HCT116 (cell line): ENCODE measurements around the gene COX11. TPM values are rescaled to one million over a fixed set of nuclear protein-coding genes. Genes with fewer than 3 reads are reported as not detected.

ENCODE experiments used
- ATAC-seq: fragments of 200-7000 bp; cut with Tn5 transposase; 2 replicates; pipeline ENCODE4 v1.9.1; 2020; ENCODE audit warnings: mild to moderate bottlenecking, moderate library complexity
- BruUV-seq: library from RNA; stranded (reverse); fragments of 400-500 nt; replicated peaks from 2 replicates; lab custom pipeline; 2021; lab: Mats Ljungman, UMichigan
- CTCF ChIA-PET: fragments of 300-600 bp; sonication (Branson Sonifier 250); formaldehyde crosslinking; loops from one replicate; lab custom pipeline; 2021; ENCODE audit warnings: antibody characterized with exemption; lab: Charles Lee
- POLR2A ChIA-PET: fragments of 300-600, 350-600 bp; sonication (Branson Sonifier 250); formaldehyde crosslinking; loops from one replicate; lab custom pipeline; 2021; ENCODE audit warnings: antibody characterized with exemption; lab: Charles Lee
- RAD21 ChIA-PET, 2 experiments: fragments of 300-600 bp; sonication (Branson Sonifier 250); formaldehyde crosslinking; loops; one replicate each; lab custom pipeline; 2023; ENCODE audit warnings: low total read pairs in 2 of 2; ENCODE audit not compliant: uncharacterized antibody in 2 of 2, unreplicated experiment in 2 of 2, low non-redundant PET in 1 of 2; lab: Charles Lee
- DNase-seq: peaks from one replicate; pipeline ENCODE4 v3.0.0-alpha.2; 2010; ENCODE audit warnings: low read depth, low spot score
- H2AFZ ChIP-seq: fragments of 200-600 bp; shearing (Covaris generic), sonication (generic); 2 replicates; pipeline ENCODE4 v1.6.1; 2017; ENCODE audit warnings: low read depth, mixed run types, mixed read lengths, antibody characterized with exemption, low read length; ENCODE audit not compliant: poor library complexity, severe bottlenecking
- H3K27ac ChIP-seq: 2 replicates; pipeline ENCODE4 v1.5.1; 2012; ENCODE audit warnings: low read depth, low read length
- H3K27me3 ChIP-seq: fragments of 200-600 bp; sonication (generic); 2 replicates; pipeline ENCODE4 v1.6.1; 2016; ENCODE audit warnings: mixed run types, low read length, mixed read lengths; ENCODE audit not compliant: insufficient read depth
- H3K36me3 ChIP-seq, 2 experiments: fragments of 200-500 bp in 1 of 2; fragments of 200-600 bp in 1 of 2; sonication (Bioruptor generic) in 1 of 2; sonication (generic) in 1 of 2; 2 replicates each; pipeline versions ENCODE4 v1.5.1 to v1.6.1; 2014 to 2016; ENCODE audit warnings: low read length in 2 of 2, inconsistent platforms in 1 of 2, mixed read lengths in 1 of 2, mixed run types in 1 of 2; ENCODE audit not compliant: insufficient read depth in 2 of 2, control insufficient read depth in 1 of 2
- H3K4me1 ChIP-seq, 2 experiments: fragments of 200-600 bp in 1 of 2; sonication (generic) in 1 of 2; 2 replicates each; pipeline versions ENCODE4 v1.5.1 to v1.6.1; 2012 to 2017; ENCODE audit warnings: low read length in 2 of 2, inconsistent platforms in 1 of 2, mild to moderate bottlenecking in 1 of 2, mixed read lengths in 1 of 2, mixed run types in 1 of 2, moderate library complexity in 1 of 2; ENCODE audit not compliant: insufficient read depth in 2 of 2, control insufficient read depth in 1 of 2
- H3K4me2 ChIP-seq: fragments of 200-600 bp; sonication (generic); 2 replicates; pipeline ENCODE4 v1.6.1; 2017; ENCODE audit warnings: mixed run types, low read length, mixed read lengths
- H3K4me3 ChIP-seq, 2 experiments: fragments of 200-600 bp in 1 of 2; sonication (generic) in 1 of 2; replicated peaks in 1 of 2; 2 replicates each; pipeline ENCODE4 v1.5.1; 2011 to 2016; ENCODE audit warnings: low read length in 2 of 2, control low read depth in 1 of 2, low read depth in 1 of 2, mild to moderate bottlenecking in 1 of 2, mixed read lengths in 1 of 2, mixed run types in 1 of 2
- H3K79me2 ChIP-seq: fragments of 200-600 bp; sonication (generic); 2 replicates; pipeline ENCODE4 v1.6.1; 2017; ENCODE audit warnings: mild to moderate bottlenecking, mixed run types, low read length, moderate library complexity, mixed read lengths; ENCODE audit not compliant: insufficient read depth
- H3K9ac ChIP-seq: fragments of 200-600 bp; sonication (generic); 2 replicates; pipeline ENCODE4 v1.6.1; 2016; ENCODE audit warnings: low read length, mixed read lengths
- H3K9me2 ChIP-seq: fragments of 200-600 bp; sonication (generic), shearing (Covaris generic); 2 replicates; pipeline ENCODE4 v1.6.1; 2017; ENCODE audit warnings: mixed run types, mild to moderate bottlenecking, moderate library complexity; ENCODE audit not compliant: insufficient read depth
- H3K9me3 ChIP-seq, 2 experiments: fragments of 200-500 bp in 1 of 2; fragments of 200-600 bp in 1 of 2; sonication (Bioruptor generic) in 1 of 2; sonication (generic) in 1 of 2; 2 replicates each; pipeline ENCODE4 v1.6.1; 2014 to 2017; ENCODE audit warnings: low read length in 2 of 2, mixed read lengths in 2 of 2, inconsistent platforms in 1 of 2, low read depth in 1 of 2, mild to moderate bottlenecking in 1 of 2, mixed run types in 1 of 2, moderate library complexity in 1 of 2; ENCODE audit not compliant: control insufficient read depth in 1 of 2, insufficient read depth in 1 of 2
- H4K20me1 ChIP-seq: fragments of 200-600 bp; sonication (generic), shearing (Covaris generic); 2 replicates; pipeline ENCODE4 v1.6.1; 2017; ENCODE audit warnings: mixed run types, mild to moderate bottlenecking, moderate library complexity; ENCODE audit not compliant: insufficient read depth
- CEBPB ChIP-seq: IDR thresholded peaks from 2 replicates; pipeline ENCODE4 v1.6.1; 2012; ENCODE audit warnings: low read depth
- EGR1 ChIP-seq: IDR thresholded peaks from 2 replicates; pipeline ENCODE4 v1.6.1; 2012; ENCODE audit warnings: low read depth
- ELF1 ChIP-seq: IDR thresholded peaks from 2 replicates; pipeline ENCODE4 v1.6.1; 2012; ENCODE audit warnings: low read depth, borderline replicate concordance
- EZH2 ChIP-seq: fragments of 200-600 bp; sonication (generic); IDR thresholded peaks from 2 replicates; pipeline ENCODE4 v1.6.1; 2017; ENCODE audit warnings: antibody characterized with exemption, mixed run types
- EZH2phosphoT487 ChIP-seq: fragments of 200-600 bp; IDR thresholded peaks from 2 replicates; pipeline ENCODE4 v1.6.1; 2018; ENCODE audit warnings: antibody characterized with exemption, borderline replicate concordance
- JUND ChIP-seq: IDR thresholded peaks from 2 replicates; pipeline ENCODE4 v1.6.1; 2012
- POLR2A ChIP-seq: IDR thresholded peaks from 2 replicates; pipeline ENCODE4 v1.7.0; 2011; ENCODE audit warnings: borderline replicate concordance; ENCODE audit not compliant: insufficient read depth, insufficient read length; ENCODE audit errors: extremely low read depth
- RAD21 ChIP-seq: IDR thresholded peaks from 2 replicates; pipeline ENCODE4 v1.6.1; 2012; ENCODE audit warnings: low read depth, mild to moderate bottlenecking
- SIN3A ChIP-seq: IDR thresholded peaks from 2 replicates; pipeline ENCODE4 v1.6.1; 2012; ENCODE audit warnings: low read depth
- SRF ChIP-seq: IDR thresholded peaks from 2 replicates; pipeline ENCODE4 v1.6.1; 2012; ENCODE audit warnings: low read depth
- ZNF274 ChIP-seq: fragments of 200-500 bp; sonication (Bioruptor generic); IDR thresholded peaks from 2 replicates; pipeline ENCODE4 v1.6.1; 2014; ENCODE audit warnings: mild to moderate bottlenecking, low read depth, low read length, inconsistent platforms
- intact Hi-C: fragments of 100-400 bp; cut with micrococcal nuclease; formaldehyde crosslinking; loops from 2 replicates; pipeline ENCODE4 v1.10.0; 2022
- total RNA-seq: library from RNA; stranded (reverse); gene quantifications from one replicate; pipeline ENCODE4 v1.2.1, GENCODE V29; 2021; ENCODE audit not compliant: unreplicated experiment

Gene COX11
- total RNA-seq, 1 experiment from 2014 or later: 62.9 TPM

- Histone ChIP-seq H3K9me3 (peaks cover 14 to 16% of the 10 kb centered on the region in 2 experiments; a peak in 3 of 4 replicates), H3K9ac (no peak overlapping the region), H3K36me3 (peaks cover 54 to 59% of the 10 kb centered on the region in 2 experiments), H3K79me2 (peaks cover 2% of the 10 kb centered on the region; the same call in 1 of the 2 replicates), H4K20me1 (no peaks in the 10 kb centered on the region; the same call in 1 of the 2 replicates), H3K27me3 (no peaks in the 10 kb centered on the region), H2AFZ (no peak overlapping the region), H3K4me2 (no peak overlapping the region), H3K27ac (no peak overlapping the region), H3K4me3 (no peak overlapping the region), H3K4me1 (no peaks in the 10 kb centered on the region), H3K9me2 (no peaks in the 10 kb centered on the region)
- CTCF ChIA-PET: no interaction called here
- DNase-seq (no peak), ATAC-seq (no peak)
- POLR2A ChIA-PET: no interaction called here
- no TSS peak for BruUV-seq
- intact Hi-C loops: no loop called here
- RAD21 ChIA-PET: no interaction called here
- TF ChIP-seq EZH2phosphoT487: no peak
- no peak for TF ChIP-seq ELF1
- TF ChIP-seq JUND: no peak
- TF ChIP-seq ZNF274: no peak
- no peak for TF ChIP-seq EZH2
- no peak for TF ChIP-seq SIN3A
- no peak for TF ChIP-seq RAD21
- TF ChIP-seq CEBPB: no peak
- no peak for TF ChIP-seq POLR2A
- TF ChIP-seq SRF: no peak
- no peak for TF ChIP-seq EGR1
Measured at GRCh38 chr17:54916721-54917120, 51.7 kb downstream of the COX11 start.

Other genes with a start within 250 kb of the COX11 start
- gene TOM1L1, start 67.8 kb downstream of the COX11 start, total RNA-seq: 70.8 TPM
- gene STXBP4, start 111 bp upstream of the COX11 start, total RNA-seq: 13.6 TPM